GM19397 (cell line): ENCODE data around the gene LARP4B.

Experiments
- ATAC-seq: cut with Tn5 transposase; IDR thresholded peaks from one replicate; pipeline ENCODE4 v1.9.1; 2021; ENCODE audit warnings: mild to moderate bottlenecking, moderate library complexity; ENCODE audit not compliant: unreplicated experiment

The LARP4B gene

GRCh38 chr10:926075-926698 lies 5.3 kb downstream of the LARP4B start:
- ATAC-seq = no peak

- ATAC-seq = no peak
Measured at GRCh38 chr10:924524-924859, 7.0 kb downstream of the LARP4B start.

GRCh38 chr10:923844-924523 lies 7.5 kb downstream of the LARP4B start:
- ATAC-seq = no peak

GRCh38 chr10:921471-922414 lies 9.8 kb downstream of the LARP4B start:
- no peak for ATAC-seq

GRCh38 chr10:920450-920849 lies 11.1 kb downstream of the LARP4B start:
- no peak for ATAC-seq

- no peak for ATAC-seq
Measured at GRCh38 chr10:919481-919880, 12.0 kb downstream of the LARP4B start.

- ATAC-seq = no peak
Measured at GRCh38 chr10:917999-918398, 13.5 kb downstream of the LARP4B start.

- no peak for ATAC-seq
Measured at GRCh38 chr10:917416-917720, 14.1 kb downstream of the LARP4B start.

- ATAC-seq = no peak
Measured at GRCh38 chr10:916716-917415, 14.6 kb downstream of the LARP4B start.

GRCh38 chr10:909831-910230 lies 21.7 kb downstream of the LARP4B start:
- ATAC-seq = no peak

- ATAC-seq = no peak
Measured at GRCh38 chr10:905972-906371, 25.5 kb downstream of the LARP4B start.

- ATAC-seq = no peak
Measured at GRCh38 chr10:905503-905902, 26.0 kb downstream of the LARP4B start.

GRCh38 chr10:904403-904802 lies 27.1 kb downstream of the LARP4B start:
- ATAC-seq = no peak

GRCh38 chr10:898141-898540 lies 33.4 kb downstream of the LARP4B start:
- no peak for ATAC-seq

GRCh38 chr10:896982-897381 lies 34.5 kb downstream of the LARP4B start:
- no peak for ATAC-seq

- no peak for ATAC-seq
Measured at GRCh38 chr10:895324-895723, 36.2 kb downstream of the LARP4B start.

- ATAC-seq = no peak
Measured at GRCh38 chr10:878895-879294, 52.6 kb downstream of the LARP4B start.

- ATAC-seq = no peak
Measured at GRCh38 chr10:878333-878759, 53.2 kb downstream of the LARP4B start.

- ATAC-seq = no peak
Measured at GRCh38 chr10:876438-876837, 55.1 kb downstream of the LARP4B start.

- no peak for ATAC-seq
Measured at GRCh38 chr10:873020-873419, 58.5 kb downstream of the LARP4B start.

GRCh38 chr10:871951-872403 lies 59.5 kb downstream of the LARP4B start:
- ATAC-seq = no peak
